K562 (cell line): Measurements from ENCODE around the gene ELOF1. TPM values are rescaled to one million over a fixed set of nuclear protein-coding genes. Genes with fewer than 3 reads are reported as not detected.

Experiments used
- ARNT ChIP-seq, 2 experiments: fragments of 450-650 bp; IDR thresholded peaks; 2 replicates each; pipeline ENCODE4 v1.6.1; 2016; ENCODE audit warnings: mild to moderate bottlenecking in 1 of 2
- CBFA2T2 ChIP-seq: fragments of 450-650 bp; conservative IDR thresholded peaks from 2 replicates; pipeline ENCODE4 v1.6.1; 2017; ENCODE audit warnings: mild to moderate bottlenecking
- CREB1 ChIP-seq, 2 experiments: sonication (generic) in 1 of 2; formaldehyde crosslinking in 1 of 2; IDR thresholded peaks; 2 replicates each; pipeline versions ENCODE4 v1.6.1 to v1.8.0; 2012 to 2022; ENCODE audit warnings: inconsistent platforms in 1 of 2, mild to moderate bottlenecking in 1 of 2, missing genetic modification reagents in 1 of 2, moderate library complexity in 1 of 2
- DNMT1 ChIP-seq: fragments of 450-650 bp; IDR thresholded peaks from 2 replicates; pipeline ENCODE4 v1.6.1; 2016; ENCODE audit warnings: antibody characterized with exemption, mild to moderate bottlenecking
- JUN ChIP-seq, 2 experiments: sonication (generic) in 1 of 2; formaldehyde crosslinking in 1 of 2; IDR thresholded peaks; 2 replicates each; pipeline versions ENCODE4 v1.6.1 to v1.8.0; 2012 to 2022; ENCODE audit warnings: borderline replicate concordance in 2 of 2, mild to moderate bottlenecking in 2 of 2, improper control_type of control experiment in 1 of 2, low read depth in 1 of 2, low read length in 1 of 2, missing genetic modification reagents in 1 of 2
- KDM5B ChIP-seq: fragments of 200-600 bp; sonication (generic); IDR thresholded peaks from 2 replicates; pipeline ENCODE4 v1.6.1; 2012; ENCODE audit warnings: low read depth, mild to moderate bottlenecking, moderate library complexity, low read length, control low read depth, inconsistent platforms; ENCODE audit not compliant: insufficient replicate concordance
- RERE ChIP-seq: sonication (generic); formaldehyde crosslinking; IDR thresholded peaks from 2 replicates; pipeline ENCODE4 v1.8.0; 2023; ENCODE audit warnings: missing genetic modification reagents, mild to moderate bottlenecking, borderline replicate concordance
- SIN3B ChIP-seq: fragments of 450-650 bp; IDR thresholded peaks from 2 replicates; pipeline ENCODE4 v1.6.1; 2017; ENCODE audit warnings: low read depth, mild to moderate bottlenecking, moderate library complexity
- TBP ChIP-seq: optimal IDR thresholded peaks from 2 replicates; pipeline ENCODE3; 2011; ENCODE audit warnings: low read depth, low read length, improper control_type of control experiment
- TCF15 ChIP-seq: fragments of 250-450 bp; sonication (Bioruptor Pico); IDR thresholded peaks from 2 replicates; pipeline ENCODE4 v1.8.0; 2022; ENCODE audit warnings: moderate library complexity, mild to moderate bottlenecking, inconsistent platforms
- VEZF1 ChIP-seq: fragments of 200-800 bp; sonication (Bioruptor generic); IDR thresholded peaks from 2 replicates; pipeline ENCODE4 v1.6.1; 2017; ENCODE audit warnings: missing genetic modification characterization, missing compliant biosample characterization
- ZBTB9 ChIP-seq: fragments of 450-650 bp; formaldehyde crosslinking; IDR thresholded peaks from 2 replicates; pipeline ENCODE4 v1.4.0; 2020; ENCODE audit warnings: mild to moderate bottlenecking, moderate library complexity
- ZFX ChIP-seq: sonication (generic); formaldehyde crosslinking; IDR thresholded peaks from 2 replicates; pipeline ENCODE4 v1.8.0; 2022; ENCODE audit warnings: mild to moderate bottlenecking, missing genetic modification reagents, moderate library complexity
- ZNF140 ChIP-seq: fragments of 250-450 bp; sonication (Bioruptor Pico); IDR thresholded peaks from 2 replicates; pipeline ENCODE4 v1.8.0; 2021; ENCODE audit warnings: moderate library complexity, mild to moderate bottlenecking, inconsistent platforms
- ZNF79 ChIP-seq: fragments of 250-450 bp; sonication (Bioruptor Pico); IDR thresholded peaks from 2 replicates; pipeline ENCODE4 v1.4.0; 2020; ENCODE audit warnings: low read depth, mild to moderate bottlenecking, moderate library complexity
- polyA plus RNA-seq, 8 experiments: library from polyadenylated mRNA; depleted of rRNA in 4 of 8; stranded (reverse) in 5 of 8; unstranded in 3 of 8; fragments of >200 nt; fragmentation: Nextera tagmentation in 2 of 8; fragmentation: Illumina TruSeq in 1 of 8; extraction: Ambion mirVana in 2 of 8; extraction: Trizol in 1 of 8; gene quantifications; 2 replicates each; pipeline versions ENCODE4 v1.2.1 to v1.2.3, GENCODE V29; 2011 to 2014; ENCODE audit warnings: inconsistent platforms in 1 of 8, missing spikeins in 1 of 8
- total RNA-seq, 7 experiments: library from RNA; depleted of rRNA in 6 of 7; stranded (reverse); fragments of >200 nt in 6 of 7; fragmentation: Illumina TruSeq in 2 of 7; extraction: Trizol in 2 of 7; gene quantifications; 2 replicates each; pipeline versions ENCODE4 v1.2.1 to v1.2.3, GENCODE V29; 2011 to 2021; ENCODE audit warnings: low replicate concordance in 1 of 7

The ELOF1 gene
- total and polyA plus RNA-seq, 9 of the 15 experiments (the other 6 are each of a cell fraction or from before 2014, with no cell fraction given) = 16.7 to 147 (median 74.2) TPM

GRCh38 chr19:11535792-11536595, 23.0 kb downstream of the ELOF1 start (continued):
- no peak for TF ChIP-seq RERE (CRISPR knock-in tag)
- peak; percentile 79 for TF ChIP-seq ZFX (CRISPR knock-in tag)
- peak; percentile 87 for TF ChIP-seq VEZF1 (CRISPR knock-in tag)
- peak; percentile 89 for TF ChIP-seq CREB1 (IDR thresholded peaks at IDR 0.05)
- TF ChIP-seq CREB1 (CRISPR knock-in tag; IDR thresholded peaks at IDR 0.05) = peak; percentile 93
- TF ChIP-seq CBFA2T2 = 0 out of 2 replicates have a peak, but pooled peaks have one; percentile 2
- peak; percentile 61 to 72; a peak in 2 of 4 replicates for TF ChIP-seq ARNT (IDR thresholded peaks at IDR 0.05)
- TF ChIP-seq DNMT1 = no peak
- TF ChIP-seq JUN (IDR thresholded peaks at IDR 0.05; ENCODE audit: borderline replicate concordance, low read depth, low read length) = peak; percentile 99
- peak; percentile 41; the same call in 1 of the 2 replicates for TF ChIP-seq JUN (CRISPR knock-in tag; IDR thresholded peaks at IDR 0.05; ENCODE audit: borderline replicate concordance)
- TF ChIP-seq TBP = peak; percentile 73
- TF ChIP-seq ZNF79 (CRISPR knock-in tag) = no peak
- TF ChIP-seq ZNF140 (CRISPR knock-in tag) = no peak
- TF ChIP-seq SIN3B = peak; percentile 30; the same call in 1 of the 2 replicates
- peak; percentile 41 for TF ChIP-seq TCF15 (CRISPR knock-in tag)
- TF ChIP-seq KDM5B = peak; percentile 62
- TF ChIP-seq ZBTB9 = 0 out of 2 replicates have a peak, but pooled peaks have one; percentile 81
